Adrenal gland (tissue), 12 donors: ENCODE data around the gene PDZD7. TPM values are rescaled to one million over a fixed set of nuclear protein-coding genes. Genes with fewer than 3 reads are reported as not detected.

Experiments used
- DNase-seq, 7 donors: peaks; one replicate each; pipeline ENCODE4 v3.0.0-alpha.2; 2019 to 2020
- H3K27ac ChIP-seq, 5 donors: fragments of 200-600 bp; sonication (generic) in 4 of 5; 1 replicate in 3 of 5; 2 replicates in 2 of 5; pipeline versions ENCODE4 v1.5.1 to v1.8.0; 2016 to 2020; ENCODE audit warnings: mild to moderate bottlenecking in 1 of 5
- H3K27me3 ChIP-seq: fragments of 200-600 bp; 2 replicates; pipeline ENCODE4 v1.8.0; 2021
- H3K36me3 ChIP-seq, 2 donors: fragments of 200-600 bp; replicated peaks in 1 of 2; 1 replicate in 1 of 2; 2 replicates in 1 of 2; pipeline versions ENCODE4 v1.5.1 to v1.8.0; 2018 to 2022
- H3K4me1 ChIP-seq, 2 donors: fragments of 200-600 bp; replicated peaks in 1 of 2; 1 replicate in 1 of 2; 2 replicates in 1 of 2; pipeline versions ENCODE4 v1.5.1 to v1.8.0; 2018 to 2021
- H3K4me3 ChIP-seq, 4 donors: fragments of 200-600 bp; sonication (generic) in 3 of 4; one replicate each; pipeline ENCODE4 v1.5.1; 2016 to 2018
- H3K9me3 ChIP-seq, 3 donors: fragments of 200-600 bp; sonication (generic) in 1 of 3; replicated peaks in 1 of 3; 1 replicate in 2 of 3; 2 replicates in 1 of 3; pipeline versions ENCODE4 v1.5.1 to v1.8.0; 2016 to 2021
- POLR2A ChIP-seq, 2 donors: fragments of 450-650 bp; IDR thresholded peaks; one replicate each; pipeline ENCODE4 v1.6.1; 2017; ENCODE audit warnings: antibody characterized with exemption in 2 of 2, mild to moderate bottlenecking in 2 of 2, moderate library complexity in 1 of 2
- WGBS, 4 donors: extraction: QIAGEN DNeasy Blood & Tissue Kit in 2 of 4; methylation state at CpG; one replicate each; pipeline versions ENCODE4 v1.1.5 to v1.1.7; 2013 to 2017; 5-methylcytosine and 5-hydroxymethylcytosine counted together
- intact Hi-C, 2 donors: fragments of 100-400 bp; cut with DNase I; formaldehyde crosslinking; loops; one replicate each; pipeline versions ENCODE4 v1.14.1 to v1.15.0; 2022 to 2023
- polyA plus RNA-seq, 3 donors: library from polyadenylated mRNA; stranded (reverse); fragments of 200-250 nt in 2 of 3; fragments of 350-450 nt in 1 of 3; fragmentation: Illumina TruSeq in 1 of 3; extraction: RNeasy Lipid Tissue Mini Kit (QIAGEN cat#74804) in 1 of 3; gene quantifications; one replicate each; pipeline ENCODE4 v1.2.3, GENCODE V29; 2013 to 2014
- total RNA-seq, 9 donors: library from RNA; depleted of rRNA in 4 of 9; stranded (reverse); fragments of >200 nt in 4 of 9; fragments of 120-200 nt in 1 of 9; fragmentation: NEBNext Ultra II Directional in 1 of 9; extraction: Animal tissue kit (Norgen Biotek cat#: 25700) in 1 of 9; gene quantifications; one replicate each; pipeline versions ENCODE4 v1.1.0 to v1.2.4, GENCODE V29; 2013 to 2023
- TF ChIP-seq, protein P1 (sequence below), 6 experiments: fragments of 450-650 bp in 4 of 6; fragments of 200-600 bp in 2 of 6; sonication (generic) in 1 of 6; IDR thresholded peaks; 1 replicate in 5 of 6; 2 replicates in 1 of 6; pipeline versions ENCODE4 v1.5.1 to v1.8.0; 2016 to 2021; ENCODE audit warnings: antibody characterized with exemption in 6 of 6, mild to moderate bottlenecking in 2 of 6, moderate library complexity in 1 of 6
- donor health status: healthy with polysubstance abuse.
- donor health status: Bipolar disorder and iron deficiency.
- donor health status: DM: yes; HTN: yes; CAD: no.
- donor health status: DM: no; HTN: no; CAD: no.
- donor health status: DM: no; HTN: no; CAD: no.
- donor health status: DM: yes; HTN: yes; CAD: no.

Gene PDZD7
- total and polyA plus RNA-seq, 12 donors: 0.13 to 3.5 (median 0.60) TPM; not detected in 1

DNA sequence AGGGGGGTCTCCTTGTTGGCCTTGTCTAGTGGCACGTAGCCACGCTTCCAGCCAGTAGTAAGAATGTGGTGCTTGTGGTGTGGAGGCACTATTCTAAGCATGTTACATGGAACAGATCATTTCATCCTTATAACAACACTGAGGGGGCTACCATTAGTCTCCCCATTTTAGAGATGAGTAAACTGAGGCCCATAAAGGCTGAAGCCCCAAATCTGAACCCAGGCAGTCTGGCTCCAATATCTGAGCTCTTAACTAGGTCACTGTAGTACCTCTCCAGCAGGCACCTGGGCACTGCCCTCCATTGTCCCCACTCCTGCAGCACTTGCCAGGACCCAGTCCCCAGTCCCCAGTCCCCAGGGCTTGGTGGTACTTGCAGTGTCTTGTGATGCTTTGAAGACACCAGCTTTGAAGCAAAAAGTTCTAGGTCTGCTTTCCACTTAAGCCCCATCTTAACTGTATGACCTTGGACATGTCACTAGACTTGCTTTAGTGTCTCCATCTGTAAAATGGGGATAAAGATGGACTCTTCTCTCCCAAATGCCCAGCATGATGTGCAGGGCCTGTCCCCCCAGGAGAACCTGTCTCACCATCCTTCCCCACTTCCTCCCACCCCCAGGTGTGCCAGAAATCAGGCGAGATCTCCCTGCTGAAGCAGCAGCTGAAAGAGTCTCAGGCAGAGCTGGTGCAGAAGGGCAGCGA, 24.9 kb downstream of the PDZD7 start:
- intact Hi-C loops: no loop called here
- no peak for DNase-seq
- H3K4me3 ChIP-seq: no peak overlapping the region
- no peaks in the 10 kb centered on the region for H3K27me3 ChIP-seq
- H3K27ac ChIP-seq: peak overlapping the region in 1 of 5 donors; percentile 5
- no peaks in the 10 kb centered on the region for H3K9me3 ChIP-seq
- H3K4me1 ChIP-seq: peaks cover 11 to 19% of the 10 kb centered on the region in 2 donors
- H3K36me3 ChIP-seq: peaks cover 0 to 50% of the 10 kb centered on the region in 2 donors
- WGBS, 4 donors: 88 to 100% (median 97%) methylated on average over 2 to 4 of the region's 4 CpGs
- TF ChIP-seq, protein P1, sequence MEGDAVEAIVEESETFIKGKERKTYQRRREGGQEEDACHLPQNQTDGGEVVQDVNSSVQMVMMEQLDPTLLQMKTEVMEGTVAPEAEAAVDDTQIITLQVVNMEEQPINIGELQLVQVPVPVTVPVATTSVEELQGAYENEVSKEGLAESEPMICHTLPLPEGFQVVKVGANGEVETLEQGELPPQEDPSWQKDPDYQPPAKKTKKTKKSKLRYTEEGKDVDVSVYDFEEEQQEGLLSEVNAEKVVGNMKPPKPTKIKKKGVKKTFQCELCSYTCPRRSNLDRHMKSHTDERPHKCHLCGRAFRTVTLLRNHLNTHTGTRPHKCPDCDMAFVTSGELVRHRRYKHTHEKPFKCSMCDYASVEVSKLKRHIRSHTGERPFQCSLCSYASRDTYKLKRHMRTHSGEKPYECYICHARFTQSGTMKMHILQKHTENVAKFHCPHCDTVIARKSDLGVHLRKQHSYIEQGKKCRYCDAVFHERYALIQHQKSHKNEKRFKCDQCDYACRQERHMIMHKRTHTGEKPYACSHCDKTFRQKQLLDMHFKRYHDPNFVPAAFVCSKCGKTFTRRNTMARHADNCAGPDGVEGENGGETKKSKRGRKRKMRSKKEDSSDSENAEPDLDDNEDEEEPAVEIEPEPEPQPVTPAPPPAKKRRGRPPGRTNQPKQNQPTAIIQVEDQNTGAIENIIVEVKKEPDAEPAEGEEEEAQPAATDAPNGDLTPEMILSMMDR (IDR thresholded peaks at IDR 0.05): no peak
- TF ChIP-seq POLR2A (IDR thresholded peaks at IDR 0.05): no peak

- 91 to 93% (median 92%) methylated on average over 11 to 23 of the region's 23 CpGs for WGBS, 4 donors
- intact Hi-C loops: no loop called here
- H3K27me3 ChIP-seq: no peaks in the 10 kb centered on the region
- TF ChIP-seq, protein P1 (IDR thresholded peaks at IDR 0.05): no peak
- no peak for TF ChIP-seq POLR2A (IDR thresholded peaks at IDR 0.05)
- peaks cover 0 to 50% of the 10 kb centered on the region in 2 donors for H3K36me3 ChIP-seq
- H3K4me3 ChIP-seq: no peak overlapping the region
- no peaks in the 10 kb centered on the region for H3K9me3 ChIP-seq
- peaks cover 17 to 26% of the 10 kb centered on the region in 2 donors for H3K4me1 ChIP-seq
- H3K27ac ChIP-seq: no peak overlapping the region
- no peak for DNase-seq
Observed at GRCh38 chr10:101005361-101005760, 25.6 kb downstream of the PDZD7 start.

DNA sequence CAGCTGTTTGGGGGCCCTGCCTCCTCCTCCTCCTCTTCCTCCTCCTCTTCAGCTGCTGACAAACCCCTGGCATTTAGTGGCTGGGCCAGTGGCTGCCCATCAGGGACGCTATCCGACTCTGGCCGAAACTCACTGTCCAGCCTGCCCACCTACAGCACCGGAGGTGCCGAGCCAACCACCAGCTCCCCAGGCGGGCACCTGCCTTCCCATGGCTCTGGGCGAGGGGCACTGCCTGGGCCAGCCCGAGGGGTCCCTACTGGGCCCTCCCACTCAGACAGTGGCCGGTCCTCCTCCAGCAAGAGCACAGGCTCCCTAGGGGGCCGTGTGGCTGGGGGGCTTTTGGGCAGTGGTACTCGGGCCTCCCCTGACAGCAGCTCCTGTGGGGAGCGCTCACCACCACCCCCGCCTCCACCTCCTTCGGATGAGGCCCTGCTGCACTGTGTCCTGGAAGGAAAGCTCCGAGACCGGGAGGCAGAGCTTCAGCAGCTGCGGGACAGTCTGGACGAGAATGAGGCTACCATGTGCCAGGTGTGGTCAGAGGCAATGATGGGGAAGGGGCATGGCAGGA, 27.2 kb downstream of the PDZD7 start:
- WGBS, 4 donors: 63 to 93% (median 85%) methylated on average over 11 to 18 of the region's 18 CpGs
- intact Hi-C loops: no loop called here
- DNase-seq: no peak
- peak overlapping the region in 2 of 5 donors; percentile 9 to 13 for H3K27ac ChIP-seq
- peaks cover 0 to 50% of the 10 kb centered on the region in 2 donors for H3K36me3 ChIP-seq
- no peaks in the 10 kb centered on the region for H3K27me3 ChIP-seq
- no peak overlapping the region for H3K4me3 ChIP-seq
- H3K4me1 ChIP-seq: peaks cover 20 to 29% of the 10 kb centered on the region in 2 donors
- TF ChIP-seq POLR2A (IDR thresholded peaks at IDR 0.05): no peak
- TF ChIP-seq, protein P1 (IDR thresholded peaks at IDR 0.05): no peak
- no peaks in the 10 kb centered on the region for H3K9me3 ChIP-seq

- Histone ChIP-seq H3K4me3 (no peak overlapping the region), H3K9me3 (no peaks in the 10 kb centered on the region), H3K27ac (peak overlapping the region in 3 of 5 donors; percentile 100), H3K4me1 (peaks cover 24 to 34% of the 10 kb centered on the region in 2 donors), H3K27me3 (no peaks in the 10 kb centered on the region), H3K36me3 (peaks cover 0 to 50% of the 10 kb centered on the region in 2 donors)
- intact Hi-C loops: no loop called here
- no peak for TF ChIP-seq POLR2A (IDR thresholded peaks at IDR 0.05)
- TF ChIP-seq, protein P1 (IDR thresholded peaks at IDR 0.05): no peak
- WGBS, 4 donors: 69 to 80% (median 71%) methylated on average over 1 to 11 of the region's 11 CpGs
- DNase-seq: no peak
Observed at GRCh38 chr10:101002456-101002855, 28.5 kb downstream of the PDZD7 start.
